K562 (cell line): ENCODE results near the gene MTHFR. TPM values are rescaled to one million over a fixed set of nuclear protein-coding genes. Genes with fewer than 3 reads are reported as not detected.

Experiments
- ATF1 ChIP-seq, 2 experiments: fragments of 450-650 bp in 1 of 2; IDR thresholded peaks; 2 replicates each; pipeline ENCODE4 v1.6.1; 2016; ENCODE audit warnings: missing compliant biosample characterization in 1 of 2, missing genetic modification characterization in 1 of 2
- CHCHD3 ChIP-seq: fragments of 250-450 bp; sonication (Bioruptor Pico); IDR thresholded peaks from 2 replicates; pipeline ENCODE4 v2.1.2; 2022; ENCODE audit warnings: mild to moderate bottlenecking
- CTBP1 ChIP-seq: fragments of 450-650 bp; IDR thresholded peaks from 2 replicates; pipeline ENCODE4 v1.6.1; 2016; ENCODE audit warnings: borderline replicate concordance
- E2F5 ChIP-seq: sonication (generic); formaldehyde crosslinking; IDR thresholded peaks from 2 replicates; pipeline ENCODE4 v1.8.0; 2022; ENCODE audit warnings: mild to moderate bottlenecking, missing genetic modification reagents
- FOXM1 ChIP-seq, 2 experiments: fragments of 450-650 bp in 1 of 2; sonication (generic) in 1 of 2; formaldehyde crosslinking in 1 of 2; IDR thresholded peaks; 2 replicates each; pipeline versions ENCODE4 v1.6.1 to v1.9.0; 2017 to 2022; ENCODE audit warnings: low read depth in 2 of 2, mild to moderate bottlenecking in 2 of 2, missing genetic modification reagents in 1 of 2, moderate library complexity in 1 of 2
- HBP1 ChIP-seq: fragments of 450-650 bp; formaldehyde crosslinking; IDR thresholded peaks from 2 replicates; pipeline ENCODE4 v1.4.0; 2022; ENCODE audit warnings: missing genetic modification characterization
- L3MBTL2 ChIP-seq: fragments of 450-650 bp; IDR thresholded peaks from 2 replicates; pipeline ENCODE4 v1.6.1; 2016; ENCODE audit warnings: mild to moderate bottlenecking, moderate library complexity
- NEUROD1 ChIP-seq: fragments of 150-350 bp; IDR thresholded peaks from 2 replicates; pipeline ENCODE4 v1.6.1; 2014; ENCODE audit warnings: borderline replicate concordance, low read length, low read depth; ENCODE audit not compliant: partially characterized antibody
- RAD21 ChIP-seq, 2 experiments: fragments of 250-450 bp in 1 of 2; fragments of 450-650 bp in 1 of 2; sonication (Bioruptor Pico) in 1 of 2; formaldehyde crosslinking in 1 of 2; IDR thresholded peaks in 1 of 2; conservative IDR thresholded peaks in 1 of 2; 2 replicates each; pipeline versions ENCODE4 v1.4.0 to v1.8.0; 2020 to 2022; ENCODE audit warnings: mild to moderate bottlenecking in 2 of 2, moderate library complexity in 1 of 2
- RFX5 ChIP-seq: IDR thresholded peaks from 2 replicates; pipeline ENCODE4 v1.6.1; 2011; ENCODE audit warnings: low read depth, mild to moderate bottlenecking, improper control_type of control experiment, low read length
- SMAD3 ChIP-seq: fragments of 450-650 bp; formaldehyde crosslinking; conservative IDR thresholded peaks from 2 replicates; pipeline ENCODE4 v1.4.0; 2020; ENCODE audit warnings: mild to moderate bottlenecking
- SRSF9 ChIP-seq: fragments of 200-400 bp; formaldehyde crosslinking; IDR thresholded peaks from 2 replicates; pipeline ENCODE4 v1.6.1; 2017; ENCODE audit warnings: low read depth, low read length, borderline replicate concordance
- TCF15 ChIP-seq: fragments of 250-450 bp; sonication (Bioruptor Pico); IDR thresholded peaks from 2 replicates; pipeline ENCODE4 v1.8.0; 2022; ENCODE audit warnings: moderate library complexity, mild to moderate bottlenecking, inconsistent platforms
- TCF7 ChIP-seq: sonication (generic); IDR thresholded peaks from 2 replicates; pipeline ENCODE4 v1.6.1; 2016; ENCODE audit warnings: antibody characterized with exemption, borderline replicate concordance
- TEAD4 ChIP-seq, 2 experiments: sonication (generic) in 1 of 2; formaldehyde crosslinking in 1 of 2; IDR thresholded peaks; 2 replicates each; pipeline versions ENCODE4 v1.6.1 to v1.8.0; 2012 to 2022; ENCODE audit warnings: borderline replicate concordance in 1 of 2, inconsistent platforms in 1 of 2, low read length in 1 of 2, mild to moderate bottlenecking in 1 of 2, missing genetic modification reagents in 1 of 2
- TFAP4 ChIP-seq: sonication (generic); formaldehyde crosslinking; IDR thresholded peaks from 2 replicates; pipeline ENCODE4 v1.8.0; 2022; ENCODE audit warnings: missing genetic modification reagents, mild to moderate bottlenecking, moderate library complexity, borderline replicate concordance
- USF2 ChIP-seq: sonication (generic); formaldehyde crosslinking; IDR thresholded peaks from 2 replicates; pipeline ENCODE4 v1.5.0; 2020; ENCODE audit warnings: missing genetic modification reagents
- ZBED1 ChIP-seq: IDR thresholded peaks from 2 replicates; pipeline ENCODE4 v1.6.1; 2014
- ZBTB7A ChIP-seq: IDR thresholded peaks from 2 replicates; pipeline ENCODE4 v1.6.1; 2011; ENCODE audit warnings: low read depth, mild to moderate bottlenecking, low read length, moderate library complexity, borderline replicate concordance; ENCODE audit not compliant: control insufficient read depth
- ZNF165 ChIP-seq: fragments of 250-450 bp; sonication (Bioruptor Pico); IDR thresholded peaks from 2 replicates; pipeline ENCODE4 v1.4.0; 2020; ENCODE audit warnings: borderline replicate concordance
- ZNF282 ChIP-seq: sonication (generic); formaldehyde crosslinking; IDR thresholded peaks from 2 replicates; pipeline ENCODE4 v1.8.1; 2023; ENCODE audit warnings: missing genetic modification reagents
- polyA plus RNA-seq, 8 experiments: library from polyadenylated mRNA; depleted of rRNA in 4 of 8; stranded (reverse) in 5 of 8; unstranded in 3 of 8; fragments of >200 nt; fragmentation: Nextera tagmentation in 2 of 8; fragmentation: Illumina TruSeq in 1 of 8; extraction: Ambion mirVana in 2 of 8; extraction: Trizol in 1 of 8; gene quantifications; 2 replicates each; pipeline versions ENCODE4 v1.2.1 to v1.2.3, GENCODE V29; 2011 to 2014; ENCODE audit warnings: inconsistent platforms in 1 of 8, missing spikeins in 1 of 8
- total RNA-seq, 7 experiments: library from RNA; depleted of rRNA in 6 of 7; stranded (reverse); fragments of >200 nt in 6 of 7; fragmentation: Illumina TruSeq in 2 of 7; extraction: Trizol in 2 of 7; gene quantifications; 2 replicates each; pipeline versions ENCODE4 v1.2.1 to v1.2.3, GENCODE V29; 2011 to 2021; ENCODE audit warnings: low replicate concordance in 1 of 7

The MTHFR gene
- total and polyA plus RNA-seq, 9 of the 15 experiments (the other 6 are each of a cell fraction or from before 2014, with no cell fraction given): 5.0 to 104 (median 62.6) TPM

- TF ChIP-seq E2F5 (CRISPR knock-in tag) (no peak), TFAP4 (CRISPR knock-in tag) (0 out of 2 replicates have a peak, but pooled peaks have one; percentile 26), SRSF9 (no peak), NEUROD1 (no peak), HBP1 (CRISPR knock-in tag) (no peak), CTBP1 (peak; percentile 35; the same call in 1 of the 2 replicates), RFX5 (no peak), CHCHD3 (CRISPR knock-in tag) (no peak), ZNF282 (CRISPR knock-in tag) (no peak), RAD21 (CRISPR knock-in tag; conservative IDR thresholded peaks at IDR 0.05 in 1 of 2, IDR thresholded peaks at IDR 0.05 in 1 of 2) (no peak), ZNF165 (no peak), FOXM1 (IDR thresholded peaks at IDR 0.05; ENCODE audit: low read depth) (no peak), FOXM1 (CRISPR knock-in tag; IDR thresholded peaks at IDR 0.05; ENCODE audit: low read depth) (0 out of 2 replicates have a peak, but pooled peaks have one; percentile 62), TCF7 (no peak), ZBTB7A (peak; percentile 68; the same call in 1 of the 2 replicates), TEAD4 (IDR thresholded peaks at IDR 0.05; ENCODE audit: low read length) (no peak), TEAD4 (CRISPR knock-in tag; IDR thresholded peaks at IDR 0.05; ENCODE audit: borderline replicate concordance) (peak; percentile 4; the same call in 1 of the 2 replicates), L3MBTL2 (peak; percentile 94), ATF1 (CRISPR knock-in tag; IDR thresholded peaks at IDR 0.05) (no peak), ATF1 (tag; IDR thresholded peaks at IDR 0.05) (peak; percentile 32; the same call in 1 of the 2 replicates), ZBED1 (no peak), TCF15 (CRISPR knock-in tag) (no peak), USF2 (peak; percentile 38; the same call in 1 of the 2 replicates), SMAD3 (CRISPR knock-in tag) (no peak)
Observed at GRCh38 chr1:11761988-11762406, 43.8 kb downstream of the MTHFR start, which contains the start of gene C1orf167 (continued).
